H1 (cell line): Measurements from ENCODE around the gene ZBTB7A. TPM values are rescaled to one million over a fixed set of nuclear protein-coding genes. Genes with fewer than 3 reads are reported as not detected.

Experiments
- CTCF ChIA-PET: fragments of 300-600 bp; sonication (Branson Sonifier 250); formaldehyde crosslinking; loops from one replicate; lab custom pipeline; 2021; ENCODE audit not compliant: partially characterized antibody; lab: Charles Lee
- POLR2A ChIA-PET: fragments of 300-600 bp; sonication (Branson Sonifier 250); formaldehyde crosslinking; loops from one replicate; lab custom pipeline; 2021; ENCODE audit warnings: inconsistent platforms; ENCODE audit not compliant: partially characterized antibody; lab: Charles Lee
- DNase-seq, 2 experiments: peaks; one replicate each; pipeline versions ENCODE4 v3.0.0 to v3.0.0-alpha.2; 2010 to 2022; ENCODE audit warnings: low spot score in 2 of 2, low read depth in 1 of 2, mixed read lengths in 1 of 2
- FAIRE-seq: peaks from 2 replicates; lab custom pipeline; 2011; peaks lifted over from hg19 to GRCh38; lab: Jason Lieb, UNC
- H2AFZ ChIP-seq: 2 replicates; pipeline ENCODE4 v1.8.1; 2012; ENCODE audit warnings: low read length, inconsistent platforms
- H2AK5ac ChIP-seq: 2 replicates; pipeline ENCODE4 v1.6.1; 2013; ENCODE audit warnings: low read depth, low read length
- H2BK120ac ChIP-seq: replicated peaks from 2 replicates; pipeline ENCODE3; 2013; ENCODE audit warnings: low read depth, low read length, inconsistent platforms
- H2BK12ac ChIP-seq: 2 replicates; pipeline ENCODE4 v1.6.1; 2013; ENCODE audit warnings: low read depth, low read length
- H2BK15ac ChIP-seq: 2 replicates; pipeline ENCODE4 v1.6.1; 2013; ENCODE audit warnings: low read length
- H2BK20ac ChIP-seq: 2 replicates; pipeline ENCODE4 v1.6.1; 2013; ENCODE audit warnings: low read length
- H2BK5ac ChIP-seq: 2 replicates; pipeline ENCODE4 v1.6.1; 2013; ENCODE audit warnings: low read depth, low read length
- H3K14ac ChIP-seq: 2 replicates; pipeline ENCODE4 v1.6.1; 2013; ENCODE audit warnings: inconsistent platforms; ENCODE audit not compliant: insufficient read length
- H3K18ac ChIP-seq: 2 replicates; pipeline ENCODE4 v1.6.1; 2013; ENCODE audit warnings: low read length; ENCODE audit errors: extremely low read depth
- H3K23ac ChIP-seq: 2 replicates; pipeline ENCODE4 v1.6.1; 2013; ENCODE audit warnings: inconsistent platforms; ENCODE audit not compliant: insufficient read length
- H3K23me2 ChIP-seq: 2 replicates; pipeline ENCODE4 v1.6.1; 2013; ENCODE audit warnings: low read depth, low read length
- H3K27ac ChIP-seq: 2 replicates; pipeline ENCODE4 v1.6.1; 2011; ENCODE audit warnings: low read depth, low read length, inconsistent platforms
- H3K27me3 ChIP-seq, 4 experiments: replicated peaks in 1 of 4; 1 replicate in 1 of 4; 2 replicates in 3 of 4; pipeline versions ENCODE4 v1.6.1 to v1.8.1; 2011 to 2013; ENCODE audit warnings: low read length in 3 of 4, mild to moderate bottlenecking in 3 of 4, inconsistent platforms in 2 of 4, mixed read lengths in 2 of 4, moderate library complexity in 1 of 4; ENCODE audit not compliant: control insufficient read depth in 3 of 4, insufficient read depth in 3 of 4; ENCODE audit errors: extremely low read depth in 1 of 4
- H3K36me3 ChIP-seq, 4 experiments: 2 replicates each; pipeline versions ENCODE4 v1.6.1 to v1.8.1; 2011 to 2013; ENCODE audit warnings: mild to moderate bottlenecking in 4 of 4, low read length in 3 of 4, moderate library complexity in 2 of 4, control low read depth in 1 of 4, inconsistent platforms in 1 of 4; ENCODE audit not compliant: insufficient read depth in 4 of 4, control insufficient read depth in 2 of 4
- H3K4ac ChIP-seq: replicated peaks from 2 replicates; pipeline ENCODE3; 2013; ENCODE audit warnings: low read length, low read depth, mixed read lengths, inconsistent platforms; ENCODE audit not compliant: insufficient read length
- H3K4me1 ChIP-seq, 4 experiments: replicated peaks in 1 of 4; 1 replicate in 1 of 4; 2 replicates in 3 of 4; pipeline versions ENCODE4 v1.6.1 to v1.8.1; 2011 to 2013; ENCODE audit warnings: low read length in 3 of 4, inconsistent platforms in 2 of 4, mixed read lengths in 1 of 4; ENCODE audit not compliant: insufficient read depth in 4 of 4, control insufficient read depth in 3 of 4
- H3K4me2 ChIP-seq, 2 experiments: 2 replicates each; pipeline versions ENCODE4 v1.6.1 to v1.8.1; 2011 to 2013; ENCODE audit warnings: low read depth in 2 of 2, low read length in 2 of 2, control low read depth in 1 of 2, inconsistent platforms in 1 of 2, mild to moderate bottlenecking in 1 of 2; ENCODE audit not compliant: insufficient read depth in 1 of 2
- H3K4me3 ChIP-seq, 4 experiments: fragments of 200-600, 300-600 bp in 1 of 4; sonication (generic), shearing (Covaris generic), sonication (Bioruptor Twin) in 1 of 4; 2 replicates each; pipeline versions ENCODE4 v1.5.1 to v1.8.1; 2011 to 2016; ENCODE audit warnings: low read length in 4 of 4, low read depth in 3 of 4, control low read depth in 2 of 4, inconsistent platforms in 2 of 4, mild to moderate bottlenecking in 2 of 4, mixed read lengths in 1 of 4, moderate library complexity in 1 of 4; ENCODE audit not compliant: insufficient read depth in 2 of 4; ENCODE audit errors: extremely low read depth in 1 of 4
- H3K56ac ChIP-seq: replicated peaks from 2 replicates; pipeline ENCODE3; 2013; ENCODE audit warnings: low read depth, mild to moderate bottlenecking, mixed read lengths, low read length, inconsistent platforms; ENCODE audit not compliant: insufficient read length
- H3K79me1 ChIP-seq: 2 replicates; pipeline ENCODE4 v1.6.1; 2013; ENCODE audit warnings: low read depth, low read length, control low read depth
- H3K79me2 ChIP-seq, 2 experiments: 2 replicates each; pipeline versions ENCODE4 v1.6.1 to v1.8.1; 2012 to 2013; ENCODE audit warnings: low read length in 2 of 2, mild to moderate bottlenecking in 2 of 2, inconsistent platforms in 1 of 2; ENCODE audit not compliant: insufficient read depth in 2 of 2, control insufficient read depth in 1 of 2
- H3K9ac ChIP-seq, 4 experiments: replicated peaks in 1 of 4; 1 replicate in 1 of 4; 2 replicates in 3 of 4; pipeline versions ENCODE4 v1.6.1 to v1.8.1; 2011 to 2013; ENCODE audit warnings: low read depth in 3 of 4, low read length in 3 of 4, control low read depth in 2 of 4, mild to moderate bottlenecking in 2 of 4, moderate library complexity in 2 of 4, inconsistent platforms in 1 of 4; ENCODE audit errors: extremely low read depth in 1 of 4
- H3K9me3 ChIP-seq, 2 experiments: 2 replicates each; pipeline versions ENCODE4 v1.6.1 to v1.8.1; 2012 to 2013; ENCODE audit warnings: mild to moderate bottlenecking in 2 of 2, moderate library complexity in 2 of 2, control low read depth in 1 of 2, inconsistent platforms in 1 of 2, low read depth in 1 of 2, low read length in 1 of 2, mixed read lengths in 1 of 2; ENCODE audit not compliant: insufficient read depth in 2 of 2
- H4K20me1 ChIP-seq, 2 experiments: replicated peaks in 1 of 2; 2 replicates each; pipeline versions ENCODE3 to v1.8.1; 2011 to 2013; ENCODE audit warnings: inconsistent platforms in 2 of 2, low read length in 2 of 2, mild to moderate bottlenecking in 1 of 2; ENCODE audit not compliant: insufficient read depth in 2 of 2, control insufficient read depth in 1 of 2
- H4K5ac ChIP-seq: 2 replicates; pipeline ENCODE4 v1.6.1; 2013; ENCODE audit warnings: low read length, low read depth, mixed read lengths, inconsistent platforms; ENCODE audit not compliant: insufficient read length
- H4K8ac ChIP-seq: 2 replicates; pipeline ENCODE4 v1.8.0; 2013; ENCODE audit warnings: mild to moderate bottlenecking, moderate library complexity, low read length, inconsistent platforms; ENCODE audit not compliant: insufficient read depth; ENCODE audit errors: extremely low read depth
- H4K91ac ChIP-seq: replicated peaks from 2 replicates; pipeline ENCODE3; 2013; ENCODE audit warnings: low read length, mixed read lengths, inconsistent platforms; ENCODE audit not compliant: insufficient read length
- POLR2A ChIP-seq, 2 experiments: IDR thresholded peaks; 1 replicate in 1 of 2; 2 replicates in 1 of 2; pipeline ENCODE4 v1.6.1; 2011; ENCODE audit warnings: low read depth in 2 of 2, low read length in 2 of 2, mild to moderate bottlenecking in 2 of 2; ENCODE audit errors: control extremely low read depth in 1 of 2
- SIN3A ChIP-seq, 2 experiments: IDR thresholded peaks in 1 of 2; conservative IDR thresholded peaks in 1 of 2; 2 replicates each; pipeline ENCODE4 v1.6.1; 2011 to 2012; ENCODE audit warnings: low read length in 2 of 2, improper control_type of control experiment in 1 of 2, low read depth in 1 of 2, mild to moderate bottlenecking in 1 of 2
- WGBS, 2 experiments: shearing (Covaris generic) in 1 of 2; methylation state at CpG; one replicate each; pipeline versions ENCODE4 v1.1.6 to v1.1.7; 2013 to 2015; ENCODE audit warnings: low lambda C conversion rate in 2 of 2, mixed read lengths in 2 of 2, inconsistent platforms in 1 of 2, low coverage in 1 of 2, missing lambda C conversion rate in 1 of 2; ENCODE audit not compliant: insufficient replicate concordance in 2 of 2, insufficient coverage in 1 of 2, insufficient read length in 1 of 2; ENCODE audit errors: extremely low coverage in 1 of 2, missing lambda C conversion rate in 1 of 2; 5-methylcytosine and 5-hydroxymethylcytosine counted together
- polyA plus RNA-seq, 7 experiments: library from polyadenylated mRNA; depleted of rRNA in 3 of 7; stranded (reverse) in 5 of 7; unstranded in 2 of 7; fragments of >200 nt in 5 of 7; fragments of 200-250 nt in 2 of 7; gene quantifications; 1 replicate in 5 of 7; 2 replicates in 1 of 7; 4 replicates in 1 of 7; pipeline versions ENCODE4 v1.2.1 to v1.2.3, GENCODE V29; 2011 to 2013; ENCODE audit warnings: missing spikeins in 2 of 7, mixed read lengths in 2 of 7
- total RNA-seq: library from RNA; stranded (reverse); fragmentation: NEBNext Ultra II Directional; extraction: Animal tissue kit (Norgen Biotek cat#: 25700); gene quantifications from 2 replicates; pipeline ENCODE4 v1.2.1, GENCODE V29; 2021
- TF ChIP-seq, protein P1 (sequence below): IDR thresholded peaks from 2 replicates; pipeline ENCODE4 v1.6.1; 2012; ENCODE audit warnings: inconsistent platforms

Gene ZBTB7A
- total and polyA plus RNA-seq, 2 of the 8 experiments (the other 6 are each of a cell fraction or from before 2014, with no cell fraction given): 5.6 to 17.8 TPM

DNA sequence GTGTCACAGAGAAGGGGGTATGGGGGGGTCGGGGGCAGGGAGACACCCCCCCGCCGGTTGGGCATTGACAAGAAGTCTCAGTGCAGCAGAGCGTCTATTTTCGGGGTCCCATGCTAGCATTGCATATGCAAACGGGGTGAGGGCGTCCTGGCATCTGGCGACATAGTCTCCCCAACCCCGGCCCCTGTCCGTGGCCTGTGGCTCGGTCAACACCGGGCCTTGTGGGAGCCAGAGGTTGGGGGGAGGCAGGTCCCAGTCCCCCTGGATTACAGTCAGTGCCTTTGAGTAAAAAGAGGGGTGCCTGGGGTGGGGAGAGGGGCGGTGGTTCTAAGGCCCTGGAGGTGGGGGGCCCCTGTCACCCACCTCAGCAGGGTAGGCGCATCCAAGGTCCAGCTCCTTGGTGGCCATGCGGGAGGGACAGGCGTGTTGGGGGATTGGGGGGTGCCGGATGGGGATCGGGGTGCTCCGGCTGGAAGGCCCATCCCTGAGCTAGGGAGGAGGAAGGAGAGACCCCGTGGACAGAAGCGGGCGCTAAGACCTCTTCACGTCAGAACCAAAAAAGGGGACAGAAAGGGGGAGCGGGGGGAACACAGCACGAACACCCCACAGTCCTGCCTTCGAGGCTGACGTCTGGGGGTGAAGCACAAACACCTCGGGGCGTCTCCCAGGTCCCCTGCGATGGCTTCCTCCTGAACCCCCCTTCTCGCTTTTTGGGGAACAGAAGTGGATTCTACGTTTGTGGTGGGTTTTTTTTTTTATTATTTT, 20.9 kb downstream of the ZBTB7A start:
- H2BK120ac ChIP-seq: no peak overlapping the region
- H3K79me1 ChIP-seq: peaks cover 19% of the 10 kb centered on the region
- H4K8ac ChIP-seq: no peak overlapping the region; the same call in 1 of the 2 replicates
- no peaks in the 10 kb centered on the region for H3K27me3 ChIP-seq
- no peak for DNase-seq
- H3K4me3 ChIP-seq: no peak overlapping the region
- no peaks in the 10 kb centered on the region for H3K9me3 ChIP-seq
- no peak overlapping the region for H2AK5ac ChIP-seq
- no peak overlapping the region for H3K4ac ChIP-seq
- H3K23me2 ChIP-seq: no peaks in the 10 kb centered on the region
- TF ChIP-seq SIN3A (conservative IDR thresholded peaks at IDR 0.05 in 1 of 2, IDR thresholded peaks at IDR 0.05 in 1 of 2; ENCODE audit: low read depth in 1 of 2, low read length in 2 of 2) (no peak), POLR2A (IDR thresholded peaks at IDR 0.05; ENCODE audit: control extremely low read depth in 1 of 2, low read depth in 2 of 2, low read length in 2 of 2) (no peak)
- TF ChIP-seq, protein P1, sequence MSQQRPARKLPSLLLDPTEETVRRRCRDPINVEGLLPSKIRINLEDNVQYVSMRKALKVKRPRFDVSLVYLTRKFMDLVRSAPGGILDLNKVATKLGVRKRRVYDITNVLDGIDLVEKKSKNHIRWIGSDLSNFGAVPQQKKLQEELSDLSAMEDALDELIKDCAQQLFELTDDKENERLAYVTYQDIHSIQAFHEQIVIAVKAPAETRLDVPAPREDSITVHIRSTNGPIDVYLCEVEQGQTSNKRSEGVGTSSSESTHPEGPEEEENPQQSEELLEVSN: no peak
- TF ChIP-seq, all 59 proteins: peak for 0
- 91% methylated on average over 14 of the region's 32 CpGs; no CpG with 5 or more reads in 1 of the 2 experiments for WGBS, 2 experiments
- H4K91ac ChIP-seq: no peak overlapping the region
- no peak overlapping the region for H2BK5ac ChIP-seq
- no peak overlapping the region for H3K14ac ChIP-seq
- H3K79me2 ChIP-seq: peaks cover 0 to 12% of the 10 kb centered on the region in 2 experiments; a peak in 2 of 4 replicates
- no peak overlapping the region for H3K9ac ChIP-seq
- no peak overlapping the region for H2AFZ ChIP-seq
- CTCF ChIA-PET: no interaction called here
- H2BK15ac ChIP-seq: no peak overlapping the region
- H3K27ac ChIP-seq: no peak overlapping the region
- no peak overlapping the region for H2BK12ac ChIP-seq
- POLR2A ChIA-PET: interaction anchor here (1.0 to 1.6 kb wide), 4 partner anchors 12 to 60 kb away, joined by 4 to 6 read pairs (median 4); partner anchors contain the start of gene EEF2
- H2BK20ac ChIP-seq: no peak overlapping the region
- peaks cover 0 to 8% (median 4%) of the 10 kb centered on the region in 4 experiments; a peak in 4 of 8 replicates for H3K36me3 ChIP-seq
- no peak overlapping the region for H3K4me2 ChIP-seq
- FAIRE-seq: no peak
- peaks cover 11 to 13% of the 10 kb centered on the region in 2 experiments for H4K20me1 ChIP-seq
- H3K23ac ChIP-seq: no peak overlapping the region
- no peak overlapping the region for H3K56ac ChIP-seq
- H4K5ac ChIP-seq: no peak overlapping the region
- H3K4me1 ChIP-seq: peaks cover 0 to 11% (median 2%) of the 10 kb centered on the region in 4 experiments; a peak in 6 of 7 replicates
- no peak overlapping the region for H3K18ac ChIP-seq
